H1 (cell line): Measurements from ENCODE around the gene NID1. TPM values are rescaled to one million over a fixed set of nuclear protein-coding genes. Genes with fewer than 3 reads are reported as not detected.

Experiments
- CTCF ChIA-PET: fragments of 300-600 bp; sonication (Branson Sonifier 250); formaldehyde crosslinking; loops from one replicate; lab custom pipeline; 2021; ENCODE audit not compliant: partially characterized antibody; lab: Charles Lee
- POLR2A ChIA-PET: fragments of 300-600 bp; sonication (Branson Sonifier 250); formaldehyde crosslinking; loops from one replicate; lab custom pipeline; 2021; ENCODE audit warnings: inconsistent platforms; ENCODE audit not compliant: partially characterized antibody; lab: Charles Lee
- DNase-seq, 2 experiments: peaks; one replicate each; pipeline versions ENCODE4 v3.0.0 to v3.0.0-alpha.2; 2010 to 2022; ENCODE audit warnings: low spot score in 2 of 2, low read depth in 1 of 2, mixed read lengths in 1 of 2
- FAIRE-seq: peaks from 2 replicates; lab custom pipeline; 2011; peaks lifted over from hg19 to GRCh38; lab: Jason Lieb, UNC
- H2AFZ ChIP-seq: 2 replicates; pipeline ENCODE4 v1.8.1; 2012; ENCODE audit warnings: low read length, inconsistent platforms
- H2AK5ac ChIP-seq: 2 replicates; pipeline ENCODE4 v1.6.1; 2013; ENCODE audit warnings: low read depth, low read length
- H2BK120ac ChIP-seq: replicated peaks from 2 replicates; pipeline ENCODE3; 2013; ENCODE audit warnings: low read depth, low read length, inconsistent platforms
- H2BK12ac ChIP-seq: 2 replicates; pipeline ENCODE4 v1.6.1; 2013; ENCODE audit warnings: low read depth, low read length
- H2BK15ac ChIP-seq: 2 replicates; pipeline ENCODE4 v1.6.1; 2013; ENCODE audit warnings: low read length
- H2BK20ac ChIP-seq: 2 replicates; pipeline ENCODE4 v1.6.1; 2013; ENCODE audit warnings: low read length
- H2BK5ac ChIP-seq: 2 replicates; pipeline ENCODE4 v1.6.1; 2013; ENCODE audit warnings: low read depth, low read length
- H3K14ac ChIP-seq: 2 replicates; pipeline ENCODE4 v1.6.1; 2013; ENCODE audit warnings: inconsistent platforms; ENCODE audit not compliant: insufficient read length
- H3K18ac ChIP-seq: 2 replicates; pipeline ENCODE4 v1.6.1; 2013; ENCODE audit warnings: low read length; ENCODE audit errors: extremely low read depth
- H3K23ac ChIP-seq: 2 replicates; pipeline ENCODE4 v1.6.1; 2013; ENCODE audit warnings: inconsistent platforms; ENCODE audit not compliant: insufficient read length
- H3K23me2 ChIP-seq: 2 replicates; pipeline ENCODE4 v1.6.1; 2013; ENCODE audit warnings: low read depth, low read length
- H3K27ac ChIP-seq: 2 replicates; pipeline ENCODE4 v1.6.1; 2011; ENCODE audit warnings: low read depth, low read length, inconsistent platforms
- H3K27me3 ChIP-seq, 4 experiments: replicated peaks in 1 of 4; 1 replicate in 1 of 4; 2 replicates in 3 of 4; pipeline versions ENCODE4 v1.6.1 to v1.8.1; 2011 to 2013; ENCODE audit warnings: low read length in 3 of 4, mild to moderate bottlenecking in 3 of 4, inconsistent platforms in 2 of 4, mixed read lengths in 2 of 4, moderate library complexity in 1 of 4; ENCODE audit not compliant: control insufficient read depth in 3 of 4, insufficient read depth in 3 of 4; ENCODE audit errors: extremely low read depth in 1 of 4
- H3K36me3 ChIP-seq, 4 experiments: 2 replicates each; pipeline versions ENCODE4 v1.6.1 to v1.8.1; 2011 to 2013; ENCODE audit warnings: mild to moderate bottlenecking in 4 of 4, low read length in 3 of 4, moderate library complexity in 2 of 4, control low read depth in 1 of 4, inconsistent platforms in 1 of 4; ENCODE audit not compliant: insufficient read depth in 4 of 4, control insufficient read depth in 2 of 4
- H3K4ac ChIP-seq: replicated peaks from 2 replicates; pipeline ENCODE3; 2013; ENCODE audit warnings: low read length, low read depth, mixed read lengths, inconsistent platforms; ENCODE audit not compliant: insufficient read length
- H3K4me1 ChIP-seq, 4 experiments: replicated peaks in 1 of 4; 1 replicate in 1 of 4; 2 replicates in 3 of 4; pipeline versions ENCODE4 v1.6.1 to v1.8.1; 2011 to 2013; ENCODE audit warnings: low read length in 3 of 4, inconsistent platforms in 2 of 4, mixed read lengths in 1 of 4; ENCODE audit not compliant: insufficient read depth in 4 of 4, control insufficient read depth in 3 of 4
- H3K4me2 ChIP-seq, 2 experiments: 2 replicates each; pipeline versions ENCODE4 v1.6.1 to v1.8.1; 2011 to 2013; ENCODE audit warnings: low read depth in 2 of 2, low read length in 2 of 2, control low read depth in 1 of 2, inconsistent platforms in 1 of 2, mild to moderate bottlenecking in 1 of 2; ENCODE audit not compliant: insufficient read depth in 1 of 2
- H3K4me3 ChIP-seq, 4 experiments: fragments of 200-600, 300-600 bp in 1 of 4; sonication (generic), shearing (Covaris generic), sonication (Bioruptor Twin) in 1 of 4; 2 replicates each; pipeline versions ENCODE4 v1.5.1 to v1.8.1; 2011 to 2016; ENCODE audit warnings: low read length in 4 of 4, low read depth in 3 of 4, control low read depth in 2 of 4, inconsistent platforms in 2 of 4, mild to moderate bottlenecking in 2 of 4, mixed read lengths in 1 of 4, moderate library complexity in 1 of 4; ENCODE audit not compliant: insufficient read depth in 2 of 4; ENCODE audit errors: extremely low read depth in 1 of 4
- H3K56ac ChIP-seq: replicated peaks from 2 replicates; pipeline ENCODE3; 2013; ENCODE audit warnings: low read depth, mild to moderate bottlenecking, mixed read lengths, low read length, inconsistent platforms; ENCODE audit not compliant: insufficient read length
- H3K79me1 ChIP-seq: 2 replicates; pipeline ENCODE4 v1.6.1; 2013; ENCODE audit warnings: low read depth, low read length, control low read depth
- H3K79me2 ChIP-seq, 2 experiments: 2 replicates each; pipeline versions ENCODE4 v1.6.1 to v1.8.1; 2012 to 2013; ENCODE audit warnings: low read length in 2 of 2, mild to moderate bottlenecking in 2 of 2, inconsistent platforms in 1 of 2; ENCODE audit not compliant: insufficient read depth in 2 of 2, control insufficient read depth in 1 of 2
- H3K9ac ChIP-seq, 4 experiments: replicated peaks in 1 of 4; 1 replicate in 1 of 4; 2 replicates in 3 of 4; pipeline versions ENCODE4 v1.6.1 to v1.8.1; 2011 to 2013; ENCODE audit warnings: low read depth in 3 of 4, low read length in 3 of 4, control low read depth in 2 of 4, mild to moderate bottlenecking in 2 of 4, moderate library complexity in 2 of 4, inconsistent platforms in 1 of 4; ENCODE audit errors: extremely low read depth in 1 of 4
- H3K9me3 ChIP-seq, 2 experiments: 2 replicates each; pipeline versions ENCODE4 v1.6.1 to v1.8.1; 2012 to 2013; ENCODE audit warnings: mild to moderate bottlenecking in 2 of 2, moderate library complexity in 2 of 2, control low read depth in 1 of 2, inconsistent platforms in 1 of 2, low read depth in 1 of 2, low read length in 1 of 2, mixed read lengths in 1 of 2; ENCODE audit not compliant: insufficient read depth in 2 of 2
- H4K20me1 ChIP-seq, 2 experiments: replicated peaks in 1 of 2; 2 replicates each; pipeline versions ENCODE3 to v1.8.1; 2011 to 2013; ENCODE audit warnings: inconsistent platforms in 2 of 2, low read length in 2 of 2, mild to moderate bottlenecking in 1 of 2; ENCODE audit not compliant: insufficient read depth in 2 of 2, control insufficient read depth in 1 of 2
- H4K5ac ChIP-seq: 2 replicates; pipeline ENCODE4 v1.6.1; 2013; ENCODE audit warnings: low read length, low read depth, mixed read lengths, inconsistent platforms; ENCODE audit not compliant: insufficient read length
- H4K8ac ChIP-seq: 2 replicates; pipeline ENCODE4 v1.8.0; 2013; ENCODE audit warnings: mild to moderate bottlenecking, moderate library complexity, low read length, inconsistent platforms; ENCODE audit not compliant: insufficient read depth; ENCODE audit errors: extremely low read depth
- H4K91ac ChIP-seq: replicated peaks from 2 replicates; pipeline ENCODE3; 2013; ENCODE audit warnings: low read length, mixed read lengths, inconsistent platforms; ENCODE audit not compliant: insufficient read length
- ATF2 ChIP-seq: IDR thresholded peaks from 2 replicates; pipeline ENCODE4 v1.6.1; 2012; ENCODE audit warnings: low read length, inconsistent platforms
- BCL11A ChIP-seq, 2 experiments: IDR thresholded peaks; one replicate each; pipeline ENCODE4 v1.6.1; 2011; ENCODE audit warnings: low read depth in 2 of 2, low read length in 2 of 2, mild to moderate bottlenecking in 2 of 2
- BRCA1 ChIP-seq: IDR thresholded peaks from 2 replicates; pipeline ENCODE4 v1.6.1; 2012; ENCODE audit warnings: low read depth, low read length, improper control_type of control experiment
- E2F6 ChIP-seq: IDR thresholded peaks from 2 replicates; pipeline ENCODE4 v1.6.1; 2012; ENCODE audit warnings: inconsistent platforms
- EGR1 ChIP-seq: IDR thresholded peaks from 2 replicates; pipeline ENCODE4 v1.6.1; 2011; ENCODE audit warnings: low read depth, low read length, borderline replicate concordance
- GTF2F1 ChIP-seq: IDR thresholded peaks from 2 replicates; pipeline ENCODE4 v1.6.1; 2012; ENCODE audit warnings: low read depth, low read length, improper control_type of control experiment, borderline replicate concordance
- KDM5A ChIP-seq: fragments of 200-600 bp; IDR thresholded peaks from 2 replicates; pipeline ENCODE4 v1.7.1; 2012; ENCODE audit warnings: mild to moderate bottlenecking, low read length, inconsistent platforms, mixed read lengths
- RAD21 ChIP-seq, 2 experiments: IDR thresholded peaks in 1 of 2; conservative IDR thresholded peaks in 1 of 2; 2 replicates each; pipeline ENCODE4 v1.6.1; 2011; ENCODE audit warnings: low read depth in 2 of 2, low read length in 2 of 2, improper control_type of control experiment in 1 of 2, inconsistent platforms in 1 of 2, mild to moderate bottlenecking in 1 of 2, moderate library complexity in 1 of 2
- RBBP5 ChIP-seq: IDR thresholded peaks from 2 replicates; pipeline ENCODE4 v1.7.1; 2012; ENCODE audit warnings: low read depth, mild to moderate bottlenecking, inconsistent platforms, low read length, moderate library complexity, borderline replicate concordance
- SIN3A ChIP-seq, 2 experiments: IDR thresholded peaks in 1 of 2; conservative IDR thresholded peaks in 1 of 2; 2 replicates each; pipeline ENCODE4 v1.6.1; 2011 to 2012; ENCODE audit warnings: low read length in 2 of 2, improper control_type of control experiment in 1 of 2, low read depth in 1 of 2, mild to moderate bottlenecking in 1 of 2
- SP2 ChIP-seq: IDR thresholded peaks from 2 replicates; pipeline ENCODE4 v1.6.1; 2012; ENCODE audit warnings: mild to moderate bottlenecking, low read length, inconsistent platforms
- SP4 ChIP-seq: IDR thresholded peaks from 2 replicates; pipeline ENCODE4 v1.6.1; 2012; ENCODE audit warnings: low read length, inconsistent platforms
- WGBS, 2 experiments: shearing (Covaris generic) in 1 of 2; methylation state at CpG; one replicate each; pipeline versions ENCODE4 v1.1.6 to v1.1.7; 2013 to 2015; ENCODE audit warnings: low lambda C conversion rate in 2 of 2, mixed read lengths in 2 of 2, inconsistent platforms in 1 of 2, low coverage in 1 of 2, missing lambda C conversion rate in 1 of 2; ENCODE audit not compliant: insufficient replicate concordance in 2 of 2, insufficient coverage in 1 of 2, insufficient read length in 1 of 2; ENCODE audit errors: extremely low coverage in 1 of 2, missing lambda C conversion rate in 1 of 2; 5-methylcytosine and 5-hydroxymethylcytosine counted together
- polyA plus RNA-seq, 7 experiments: library from polyadenylated mRNA; depleted of rRNA in 3 of 7; stranded (reverse) in 5 of 7; unstranded in 2 of 7; fragments of >200 nt in 5 of 7; fragments of 200-250 nt in 2 of 7; gene quantifications; 1 replicate in 5 of 7; 2 replicates in 1 of 7; 4 replicates in 1 of 7; pipeline versions ENCODE4 v1.2.1 to v1.2.3, GENCODE V29; 2011 to 2013; ENCODE audit warnings: missing spikeins in 2 of 7, mixed read lengths in 2 of 7
- total RNA-seq: library from RNA; stranded (reverse); fragmentation: NEBNext Ultra II Directional; extraction: Animal tissue kit (Norgen Biotek cat#: 25700); gene quantifications from 2 replicates; pipeline ENCODE4 v1.2.1, GENCODE V29; 2021

The NID1 gene
- total and polyA plus RNA-seq, 2 of the 8 experiments (the other 6 are each of a cell fraction or from before 2014, with no cell fraction given), result 20.9 to 25.4 TPM

- ChIA-PET POLR2A (no interaction called here), CTCF (no interaction called here)
- FAIRE-seq (no peak), DNase-seq (no peak)
- no peak overlapping the region for H4K91ac ChIP-seq
- no peak overlapping the region for H2BK20ac ChIP-seq
- H3K79me1 ChIP-seq, result no peaks in the 10 kb centered on the region
- no peak overlapping the region for H2BK120ac ChIP-seq
- H3K18ac ChIP-seq, result no peak overlapping the region
- H2AK5ac ChIP-seq, result no peak overlapping the region
- no peaks in the 10 kb centered on the region for H3K79me2 ChIP-seq
- no peak overlapping the region for H2BK5ac ChIP-seq
- H3K56ac ChIP-seq, result no peak overlapping the region
- no peak overlapping the region for H4K5ac ChIP-seq
- no peaks in the 10 kb centered on the region; a peak in 1 of 4 replicates for H3K9me3 ChIP-seq
- H2BK12ac ChIP-seq, result no peak overlapping the region
- no peak overlapping the region for H3K23ac ChIP-seq
- no peak overlapping the region for H3K4me2 ChIP-seq
- H3K4me1 ChIP-seq, result no peaks in the 10 kb centered on the region
- no peak overlapping the region for H2BK15ac ChIP-seq
- 92% methylated on average over 5 of the region's 5 CpGs; no CpG with 5 or more reads in 1 of the 2 experiments for WGBS, 2 experiments
- no peak overlapping the region for H3K14ac ChIP-seq
- H2AFZ ChIP-seq, result no peak overlapping the region
- H4K20me1 ChIP-seq, result no peaks in the 10 kb centered on the region
- no peak overlapping the region for H3K4me3 ChIP-seq
- H3K27me3 ChIP-seq, result no peaks in the 10 kb centered on the region; a peak in 1 of 7 replicates
- no peaks in the 10 kb centered on the region for H3K36me3 ChIP-seq
- no peak overlapping the region for H3K9ac ChIP-seq
- no peak overlapping the region for H4K8ac ChIP-seq
- no peak overlapping the region for H3K27ac ChIP-seq
- H3K4ac ChIP-seq, result no peak overlapping the region
- H3K23me2 ChIP-seq, result no peaks in the 10 kb centered on the region
- TF ChIP-seq RBBP5 (no peak), SIN3A (conservative IDR thresholded peaks at IDR 0.05 in 1 of 2, IDR thresholded peaks at IDR 0.05 in 1 of 2; ENCODE audit: low read depth in 1 of 2, low read length in 2 of 2) (no peak), KDM5A (no peak), GTF2F1 (no peak), EGR1 (no peak), ATF2 (no peak), E2F6 (no peak), BCL11A (IDR thresholded peaks at IDR 0.05; ENCODE audit: low read depth in 2 of 2, low read length in 2 of 2) (no peak), SP2 (no peak), BRCA1 (no peak), SP4 (no peak), RAD21 (IDR thresholded peaks at IDR 0.05 in 1 of 2, conservative IDR thresholded peaks at IDR 0.05 in 1 of 2; ENCODE audit: low read depth in 2 of 2, low read length in 2 of 2) (no peak)
Observed at GRCh38 chr1:236072001-236072400, 7.1 kb upstream of the NID1 start.
